ENCODE results near the gene SMARCA2.

The SMARCA2 gene

GRCh38 chr9:2085716-2086115 is 70.6 kb downstream of the SMARCA2 start:
- H3K9ac ChIP-seq (ENCODE audit: low read length) = no peak overlapping the region
- no peaks in the 10 kb centered on the region for H3K9me3 ChIP-seq (ENCODE audit: insufficient read depth, low read length)
- H2AFZ ChIP-seq (ENCODE audit: low read depth, low read length) = no peak overlapping the region
- peaks cover 89% of the 10 kb centered on the region for H3K36me3 ChIP-seq (replicated peaks; ENCODE audit: low read depth, low read length)
- TF ChIP-seq CTCF (IDR thresholded peaks at IDR 0.05; ENCODE audit: low read depth, low read length) (no peak), EZH2phosphoT487 (IDR thresholded peaks at IDR 0.05; ENCODE audit: low read depth) (no peak)
- peaks cover 9% of the 10 kb centered on the region for H3K79me2 ChIP-seq (ENCODE audit: low read length)
- no peaks in the 10 kb centered on the region for H4K20me1 ChIP-seq (ENCODE audit: insufficient read depth, low read length)
- no peaks in the 10 kb centered on the region for H3K27me3 ChIP-seq (ENCODE audit: low read depth, low read length)
- H3K4me3 ChIP-seq (ENCODE audit: low read length) = no peak overlapping the region
- no peak overlapping the region for H3K4me2 ChIP-seq (ENCODE audit: low read length)
- H3K27ac ChIP-seq (ENCODE audit: low read length) = no peak overlapping the region
- peaks cover 19% of the 10 kb centered on the region for H3K4me1 ChIP-seq (ENCODE audit: low read length)

- Histone ChIP-seq H4K20me1 (ENCODE audit: insufficient read depth, low read length) (no peaks in the 10 kb centered on the region), H3K4me2 (ENCODE audit: low read length) (no peak overlapping the region)
- TF ChIP-seq EZH2phosphoT487 (IDR thresholded peaks at IDR 0.05; ENCODE audit: low read depth) (no peak), CTCF (IDR thresholded peaks at IDR 0.05; ENCODE audit: low read depth, low read length) (no peak)
These were observed 71.0 kb downstream of the SMARCA2 start for GRCh38 chr9:2086116-2086515.

GRCh38 chr9:2086971-2087370 is 71.8 kb downstream of the SMARCA2 start:
- no peak for TF ChIP-seq CTCF (IDR thresholded peaks at IDR 0.05; ENCODE audit: low read depth, low read length)
- TF ChIP-seq EZH2phosphoT487 (IDR thresholded peaks at IDR 0.05; ENCODE audit: low read depth) = no peak
- Histone ChIP-seq H3K4me1 (ENCODE audit: low read length) (peaks cover 19% of the 10 kb centered on the region), H3K27me3 (ENCODE audit: low read depth, low read length) (no peaks in the 10 kb centered on the region)

More at GRCh38 chr9:2086116-2086515, 71.0 kb downstream of the SMARCA2 start:
- Histone ChIP-seq H3K27ac (ENCODE audit: low read length) (no peak overlapping the region), H2AFZ (ENCODE audit: low read depth, low read length) (no peak overlapping the region), H3K9ac (ENCODE audit: low read length) (no peak overlapping the region), H3K9me3 (ENCODE audit: insufficient read depth, low read length) (no peaks in the 10 kb centered on the region), H3K27me3 (ENCODE audit: low read depth, low read length) (no peaks in the 10 kb centered on the region), H3K36me3 (replicated peaks; ENCODE audit: low read depth, low read length) (peaks cover 90% of the 10 kb centered on the region), H3K79me2 (ENCODE audit: low read length) (peaks cover 13% of the 10 kb centered on the region), H3K4me3 (ENCODE audit: low read length) (no peak overlapping the region), H3K4me1 (ENCODE audit: low read length) (peaks cover 19% of the 10 kb centered on the region)

GRCh38 chr9:2087500-2088313 is 72.6 kb downstream of the SMARCA2 start:
- H3K4me2 ChIP-seq (ENCODE audit: low read length) = no peak overlapping the region
- no peak overlapping the region for H3K4me3 ChIP-seq (ENCODE audit: low read length)
- H4K20me1 ChIP-seq (ENCODE audit: insufficient read depth, low read length) = 0 out of 2 replicates have a peak, but pooled peaks cover 3% of the 10 kb centered on the region
- no peak overlapping the region for H3K9ac ChIP-seq (ENCODE audit: low read length)
- H3K27me3 ChIP-seq (ENCODE audit: low read depth, low read length) = no peaks in the 10 kb centered on the region
- peaks cover 24% of the 10 kb centered on the region for H3K79me2 ChIP-seq (ENCODE audit: low read length)
- TF ChIP-seq EZH2phosphoT487 (IDR thresholded peaks at IDR 0.05; ENCODE audit: low read depth) (no peak), CTCF (IDR thresholded peaks at IDR 0.05; ENCODE audit: low read depth, low read length) (peak; percentile 80)
- H3K36me3 ChIP-seq (replicated peaks; ENCODE audit: low read depth, low read length) = peaks cover 92% of the 10 kb centered on the region
- H3K9me3 ChIP-seq (ENCODE audit: insufficient read depth, low read length) = no peaks in the 10 kb centered on the region
- H2AFZ ChIP-seq (ENCODE audit: low read depth, low read length) = no peak overlapping the region
- H3K27ac ChIP-seq (ENCODE audit: low read length) = peak overlapping the region; percentile 40
- peaks cover 19% of the 10 kb centered on the region for H3K4me1 ChIP-seq (ENCODE audit: low read length)

More at GRCh38 chr9:2086971-2087370, 71.8 kb downstream of the SMARCA2 start:
- no peak overlapping the region for H3K4me3 ChIP-seq (ENCODE audit: low read length)
- no peaks in the 10 kb centered on the region for H3K9me3 ChIP-seq (ENCODE audit: insufficient read depth, low read length)
- no peaks in the 10 kb centered on the region for H4K20me1 ChIP-seq (ENCODE audit: insufficient read depth, low read length)
- H3K27ac ChIP-seq (ENCODE audit: low read length) = peak overlapping the region; percentile 40
- peaks cover 90% of the 10 kb centered on the region for H3K36me3 ChIP-seq (replicated peaks; ENCODE audit: low read depth, low read length)
- H3K9ac ChIP-seq (ENCODE audit: low read length) = no peak overlapping the region
- H2AFZ ChIP-seq (ENCODE audit: low read depth, low read length) = no peak overlapping the region
- H3K4me2 ChIP-seq (ENCODE audit: low read length) = no peak overlapping the region
- peaks cover 20% of the 10 kb centered on the region for H3K79me2 ChIP-seq (ENCODE audit: low read length)

Measured in OCI-LY3 (cell line).